IPS-15b (cell line): ENCODE results near the gene VAMP5.
"Not testable (repeated sequence)": the region's sequence is repeated elsewhere in the genome, so short reads cannot be mapped to it uniquely, and the experiment has no call there.

ENCODE experiments used
- H3K27me3 ChIP-seq: one replicate; pipeline ENCODE4 v1.6.1; 2013; ENCODE audit warnings: low read length; ENCODE audit not compliant: control insufficient read depth, insufficient read depth
- H3K36me3 ChIP-seq: one replicate; pipeline ENCODE4 v1.6.1; 2013; ENCODE audit warnings: low read length; ENCODE audit not compliant: control insufficient read depth, insufficient read depth
- H3K4me1 ChIP-seq: one replicate; pipeline ENCODE4 v1.6.1; 2013; ENCODE audit warnings: mild to moderate bottlenecking, low read length; ENCODE audit not compliant: control insufficient read depth, insufficient read depth
- H3K4me3 ChIP-seq: one replicate; pipeline ENCODE4 v1.5.1; 2013; ENCODE audit warnings: low read depth, low read length
- H3K9ac ChIP-seq: one replicate; pipeline ENCODE4 v1.6.1; 2013; ENCODE audit warnings: low read depth, mild to moderate bottlenecking, low read length
- H3K9me3 ChIP-seq: one replicate; pipeline ENCODE4 v1.6.1; 2013; ENCODE audit warnings: mild to moderate bottlenecking, low read length; ENCODE audit not compliant: control insufficient read depth, insufficient read depth

Gene VAMP5

DNA sequence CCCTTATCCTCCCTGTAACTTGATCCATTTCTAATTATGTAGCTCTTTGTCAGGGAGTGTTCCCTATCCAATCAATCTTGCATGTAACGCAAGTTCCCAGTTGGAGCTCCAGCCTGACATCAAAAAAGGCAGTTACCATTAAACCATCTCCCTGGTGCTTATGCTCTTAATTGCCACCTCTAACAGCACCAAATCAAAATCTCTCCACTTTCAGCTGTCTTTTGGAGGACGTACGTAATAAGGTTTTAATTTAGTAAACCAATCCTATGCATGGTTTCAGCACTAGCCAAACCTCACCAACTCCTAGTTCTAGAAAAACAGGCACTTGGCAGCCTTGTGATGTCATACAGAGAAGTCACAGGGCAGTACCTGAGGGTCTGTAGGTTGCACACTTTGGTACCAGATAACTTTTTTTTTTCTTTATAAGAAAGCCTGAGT lies 40.0 kb upstream of the VAMP5 start:
- not testable (repeated sequence) for H3K4me3 ChIP-seq, H3K27me3 ChIP-seq, H3K9me3 ChIP-seq, H3K9ac ChIP-seq, H3K4me1 ChIP-seq
- H3K36me3 ChIP-seq, result peaks cover 31% of the 10 kb centered on the region

DNA sequence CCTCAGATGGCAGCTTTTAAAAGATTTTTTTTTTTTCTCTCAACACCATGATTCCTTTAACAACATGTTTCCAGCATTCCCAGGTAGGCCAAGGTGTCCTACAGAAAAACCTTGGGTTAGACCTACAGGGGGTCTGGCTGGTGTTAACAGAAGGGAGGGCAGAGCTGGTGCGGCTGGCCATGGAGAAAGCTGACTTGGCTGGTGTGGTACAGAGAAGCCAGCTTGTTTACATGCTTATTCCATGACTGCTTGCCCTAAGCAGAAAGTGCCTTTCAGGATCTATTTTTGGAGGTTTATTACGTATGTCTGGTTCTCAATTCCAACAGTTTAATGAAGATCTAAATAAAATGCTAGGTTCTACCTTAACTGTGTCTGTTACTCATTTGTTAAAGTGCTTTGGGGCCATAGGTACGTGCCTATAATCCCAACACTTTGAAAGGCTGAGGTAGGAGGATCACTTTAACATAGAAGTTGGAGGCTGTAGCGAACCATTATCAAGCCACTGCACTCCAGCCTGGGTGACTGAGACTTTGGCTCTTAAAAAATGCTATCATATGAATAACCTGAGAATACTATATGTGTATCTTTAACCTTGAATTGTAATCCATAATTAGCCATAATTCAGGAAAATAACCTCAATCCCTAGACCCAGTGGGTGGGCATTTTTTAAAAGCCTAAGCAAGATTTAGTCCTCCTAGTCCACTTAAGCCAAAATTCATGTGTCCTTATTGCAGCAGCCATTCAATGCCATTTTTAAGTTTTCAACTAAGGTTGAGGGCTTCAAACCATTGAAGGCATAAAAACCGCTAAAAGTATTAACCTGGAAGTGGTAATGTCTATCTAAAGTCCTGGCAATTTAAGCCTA lies 39.1 kb upstream of the VAMP5 start:
- H3K36me3 ChIP-seq, result peaks cover 34% of the 10 kb centered on the region
- H3K27me3 ChIP-seq, H3K4me3 ChIP-seq, H3K9ac ChIP-seq, H3K9me3 ChIP-seq, H3K4me1 ChIP-seq: not testable (repeated sequence)

DNA sequence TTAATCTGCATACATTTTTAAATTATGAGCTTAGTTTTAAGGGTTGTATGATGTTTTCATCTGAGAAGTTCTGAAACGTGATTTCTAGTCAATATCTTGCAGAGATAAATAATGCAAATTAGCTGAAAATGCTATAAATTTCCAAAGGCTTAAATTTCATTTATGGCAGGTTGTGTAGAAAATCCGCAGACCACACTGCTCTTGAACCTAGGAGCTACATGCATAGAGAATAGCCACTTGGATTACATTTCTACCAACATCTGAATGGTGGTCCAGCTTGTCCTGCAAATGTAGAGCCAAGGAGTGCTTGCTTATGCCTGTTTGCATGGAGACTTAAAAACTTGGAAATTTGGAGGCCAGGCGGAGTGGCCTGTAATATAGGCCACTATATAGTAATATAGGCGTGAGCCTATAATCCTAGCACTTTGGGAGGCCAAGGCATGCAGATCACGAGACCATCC lies 38.4 kb upstream of the VAMP5 start:
- no peaks in the 10 kb centered on the region for H3K9me3 ChIP-seq

DNA sequence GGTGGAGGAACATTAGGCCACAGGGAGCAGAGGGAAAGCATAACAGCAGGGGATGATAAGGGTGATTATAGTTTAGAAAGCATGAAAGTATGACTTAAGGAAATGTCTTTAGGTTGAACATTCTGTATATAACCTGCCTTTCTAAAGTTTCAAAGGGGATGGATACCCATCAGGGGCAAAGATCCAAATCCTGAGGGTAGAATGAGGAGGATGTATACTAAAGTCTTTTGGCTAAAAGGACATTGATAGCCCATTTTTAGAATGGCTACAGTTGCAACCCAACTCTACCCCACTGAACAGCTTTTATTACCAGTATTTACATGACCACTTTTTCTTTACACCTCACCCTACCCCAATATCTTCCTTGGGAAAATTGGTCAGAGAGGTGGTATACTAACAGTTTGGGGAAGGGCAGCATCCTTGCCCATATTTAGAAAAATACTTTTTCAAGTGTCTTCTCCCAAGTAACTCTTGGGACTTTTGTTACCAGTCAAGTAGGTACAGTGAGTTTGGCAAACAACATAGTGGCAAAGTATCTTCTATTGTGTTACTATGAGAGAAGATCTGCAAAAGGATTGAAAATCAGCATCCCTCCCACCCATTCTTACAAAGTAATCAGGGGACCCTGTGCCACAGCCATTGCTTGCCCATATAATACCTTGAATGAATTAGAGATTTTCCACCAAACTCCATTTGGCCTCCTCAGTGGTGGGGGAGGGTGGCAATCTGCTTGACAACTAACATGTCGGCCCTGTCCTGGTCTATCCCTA lies 37.0 kb upstream of the VAMP5 start:
- Histone ChIP-seq H3K36me3 (peaks cover 40% of the 10 kb centered on the region), H3K4me1 (no peaks in the 10 kb centered on the region), H3K9me3 (no peaks in the 10 kb centered on the region), H3K27me3 (no peaks in the 10 kb centered on the region), H3K9ac (no peak overlapping the region), H3K4me3 (no peak overlapping the region)

More for the DNA sequence above, 38.4 kb upstream of the VAMP5 start:
- H3K36me3 ChIP-seq, result peaks cover 38% of the 10 kb centered on the region
- H3K27me3 ChIP-seq, result no peaks in the 10 kb centered on the region
- peaks cover 10% of the 10 kb centered on the region for H3K4me1 ChIP-seq
- no peak overlapping the region for H3K4me3 ChIP-seq
- H3K9ac ChIP-seq, result no peak overlapping the region

DNA sequence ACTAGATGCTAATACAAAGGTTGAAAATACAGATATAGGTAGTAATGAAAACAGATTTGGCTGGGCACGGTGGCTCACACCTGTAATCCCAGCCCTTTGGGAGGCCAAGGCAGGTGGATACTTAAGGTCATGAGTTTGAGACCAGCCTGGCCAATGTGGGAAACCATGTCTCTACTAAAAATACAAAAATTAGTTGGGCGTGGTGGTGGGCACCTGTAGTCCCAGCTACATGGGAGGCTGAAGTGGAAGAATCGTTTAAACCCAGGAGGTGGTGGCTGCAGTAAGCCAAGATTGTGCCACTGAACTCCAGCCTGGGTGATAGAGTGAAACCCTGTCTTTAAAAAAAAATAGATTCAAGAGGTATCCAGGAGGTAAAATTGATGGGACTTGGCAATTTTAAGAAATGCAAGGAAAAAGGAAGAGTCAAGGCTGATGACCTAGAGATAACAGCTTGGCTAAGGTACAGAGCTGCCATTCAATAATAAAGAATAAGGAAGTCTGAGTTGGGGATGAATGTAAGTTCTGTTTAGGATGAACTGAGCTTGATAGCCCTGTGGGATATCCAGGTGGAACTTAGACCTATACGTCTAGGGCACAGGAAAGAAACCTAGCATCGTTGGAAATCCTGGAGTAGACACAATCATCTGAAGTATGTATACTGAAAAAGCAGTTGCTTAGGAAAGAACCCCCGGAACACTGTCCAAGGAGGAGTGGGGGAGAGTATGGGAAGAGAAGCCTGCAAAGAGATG lies 36.2 kb upstream of the VAMP5 start:
- H3K9me3 ChIP-seq, result no peaks in the 10 kb centered on the region
- peaks cover 38% of the 10 kb centered on the region for H3K36me3 ChIP-seq
- H3K9ac ChIP-seq, result no peak overlapping the region
- H3K27me3 ChIP-seq, result no peaks in the 10 kb centered on the region
- H3K4me3 ChIP-seq, result no peak overlapping the region
- no peaks in the 10 kb centered on the region for H3K4me1 ChIP-seq

DNA sequence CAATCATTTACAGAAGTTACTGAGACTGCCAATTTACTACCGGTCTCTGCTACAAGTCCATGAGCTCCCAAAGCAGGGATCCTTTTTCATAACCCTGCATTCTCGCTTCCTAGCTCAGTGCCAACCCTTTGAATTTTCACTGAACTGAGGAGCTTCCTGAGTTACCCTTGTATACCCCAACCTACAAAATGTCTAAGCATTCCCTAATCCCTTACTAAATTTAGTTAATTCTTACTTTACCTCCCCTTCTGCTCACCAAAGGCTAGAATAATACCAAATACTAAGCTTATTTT lies 35.7 kb upstream of the VAMP5 start:
- H3K4me1 ChIP-seq, result no peaks in the 10 kb centered on the region
- no peak overlapping the region for H3K9ac ChIP-seq
- no peaks in the 10 kb centered on the region for H3K27me3 ChIP-seq
- H3K4me3 ChIP-seq, result no peak overlapping the region
- H3K36me3 ChIP-seq, result peaks cover 39% of the 10 kb centered on the region
- H3K9me3 ChIP-seq, result no peaks in the 10 kb centered on the region

DNA sequence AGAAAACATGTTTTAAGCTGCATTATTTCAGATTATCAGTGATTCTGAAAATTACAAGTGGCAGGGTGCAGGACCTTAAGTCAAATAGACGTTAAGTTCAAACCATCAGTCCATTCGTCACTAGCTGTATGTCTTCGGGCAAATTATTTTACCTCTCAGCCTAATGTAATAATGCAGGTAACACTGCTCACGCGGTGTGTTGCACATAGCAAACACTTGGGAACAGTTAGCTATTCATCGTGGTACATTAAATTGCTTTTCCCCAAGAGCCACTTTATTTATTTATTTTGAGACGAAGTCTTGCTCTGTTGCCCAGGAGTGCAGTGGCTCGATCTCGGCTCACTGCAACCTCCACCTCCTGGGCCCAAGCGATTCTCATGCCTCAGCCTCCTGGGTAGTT lies 35.1 kb upstream of the VAMP5 start:
- Histone ChIP-seq H3K27me3 (no peaks in the 10 kb centered on the region), H3K9me3 (no peaks in the 10 kb centered on the region), H3K4me3 (no peak overlapping the region), H3K9ac (no peak overlapping the region), H3K36me3 (peaks cover 39% of the 10 kb centered on the region), H3K4me1 (no peaks in the 10 kb centered on the region)

DNA sequence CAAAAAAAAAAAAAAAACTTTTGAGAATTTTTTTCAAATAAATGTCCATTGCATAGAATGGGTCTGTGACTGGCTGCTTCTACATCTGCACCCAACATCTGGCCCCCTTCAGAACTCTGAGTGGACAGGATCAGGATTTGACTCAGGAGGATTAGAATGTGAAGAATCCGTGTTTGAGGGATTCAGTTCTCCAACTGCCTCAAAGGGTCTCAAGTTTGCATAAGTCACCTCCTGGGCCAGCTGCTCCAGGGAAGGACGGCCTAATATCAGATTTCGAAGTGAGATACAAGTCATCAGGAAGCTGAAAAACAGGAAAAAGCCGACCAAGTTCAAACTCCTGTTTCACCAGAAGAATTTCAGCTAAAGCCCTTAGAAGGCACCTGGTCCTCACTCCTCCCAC lies 34.4 kb upstream of the VAMP5 start:
- H3K9ac ChIP-seq, result no peak overlapping the region
- peaks cover 39% of the 10 kb centered on the region for H3K36me3 ChIP-seq
- H3K4me3 ChIP-seq, result no peak overlapping the region

DNA sequence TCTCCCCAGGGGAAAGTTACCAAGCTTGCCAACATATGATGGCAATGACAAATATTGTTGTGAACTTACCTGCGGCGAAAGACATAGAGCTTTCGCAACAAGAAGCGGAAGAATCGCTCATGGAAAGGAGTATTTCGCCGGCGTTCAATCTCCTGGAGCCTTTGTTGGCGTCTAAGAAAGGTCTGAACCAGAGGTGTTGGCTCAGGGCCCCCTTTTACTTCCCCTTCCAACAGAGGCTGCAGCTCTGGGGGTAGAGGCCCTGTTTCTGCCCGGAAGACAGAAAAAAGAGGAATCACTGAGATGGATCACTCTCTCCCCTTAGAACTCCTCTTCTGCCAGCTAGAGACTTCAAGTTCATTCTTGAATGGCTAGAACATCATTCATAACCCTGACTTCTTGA lies 33.7 kb upstream of the VAMP5 start:
- Histone ChIP-seq H3K36me3 (peaks cover 37% of the 10 kb centered on the region), H3K4me1 (no peaks in the 10 kb centered on the region), H3K9me3 (no peaks in the 10 kb centered on the region), H3K27me3 (no peaks in the 10 kb centered on the region), H3K4me3 (no peak overlapping the region), H3K9ac (no peak overlapping the region)

More for the DNA sequence above, 34.4 kb upstream of the VAMP5 start:
- H3K4me1 ChIP-seq, result no peaks in the 10 kb centered on the region
- H3K9me3 ChIP-seq, result no peaks in the 10 kb centered on the region
- H3K27me3 ChIP-seq, result no peaks in the 10 kb centered on the region

DNA sequence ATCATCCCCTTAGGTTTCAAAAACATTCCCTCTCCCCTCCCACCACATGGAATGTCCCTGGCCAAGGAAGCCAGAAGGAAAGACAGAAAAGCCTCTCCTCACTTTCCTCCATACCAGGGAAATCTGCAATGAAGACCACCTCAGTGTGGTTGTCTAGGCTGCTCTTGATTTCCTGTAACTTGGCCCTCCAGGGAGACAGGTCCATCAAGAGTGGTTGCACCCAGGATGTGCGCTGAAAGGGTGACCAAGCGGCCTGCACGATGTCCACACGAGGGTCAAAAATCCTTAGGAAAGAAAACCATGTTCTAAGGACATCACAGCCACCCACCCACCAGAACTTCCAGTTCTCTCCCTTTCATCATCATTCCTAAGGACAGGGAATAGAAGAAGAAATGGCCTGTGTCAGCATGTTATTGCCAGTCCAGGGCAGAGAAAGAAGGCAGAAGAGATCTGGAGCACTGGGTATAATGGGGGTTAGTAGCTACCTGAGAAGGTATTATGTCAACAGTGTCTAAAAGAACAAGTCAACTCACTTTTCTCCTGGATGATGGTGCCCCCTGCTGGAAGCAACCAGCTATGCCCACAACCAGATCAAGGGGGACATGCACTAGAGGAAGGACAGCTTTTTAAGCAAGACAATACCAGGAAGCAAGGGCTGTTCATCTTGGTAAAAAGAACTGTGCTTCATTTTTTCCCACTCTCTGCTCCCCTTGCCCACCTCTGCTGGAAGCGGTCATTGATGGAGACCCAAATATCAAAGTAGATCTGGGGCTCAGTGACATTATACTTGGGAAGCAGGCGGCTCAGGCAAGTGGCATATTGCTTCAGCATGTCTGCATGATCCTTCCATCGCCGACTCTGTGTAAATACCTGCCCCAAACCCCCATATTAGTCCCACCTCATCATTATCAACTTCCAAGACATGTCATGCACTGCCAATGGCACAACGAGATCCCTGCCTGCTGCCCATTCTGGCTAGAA lies 32.2 kb upstream of the VAMP5 start:
- Histone ChIP-seq H3K27me3 (no peaks in the 10 kb centered on the region), H3K4me3 (no peak overlapping the region), H3K36me3 (peaks cover 35% of the 10 kb centered on the region), H3K4me1 (no peaks in the 10 kb centered on the region), H3K9ac (no peak overlapping the region), H3K9me3 (no peaks in the 10 kb centered on the region)

DNA sequence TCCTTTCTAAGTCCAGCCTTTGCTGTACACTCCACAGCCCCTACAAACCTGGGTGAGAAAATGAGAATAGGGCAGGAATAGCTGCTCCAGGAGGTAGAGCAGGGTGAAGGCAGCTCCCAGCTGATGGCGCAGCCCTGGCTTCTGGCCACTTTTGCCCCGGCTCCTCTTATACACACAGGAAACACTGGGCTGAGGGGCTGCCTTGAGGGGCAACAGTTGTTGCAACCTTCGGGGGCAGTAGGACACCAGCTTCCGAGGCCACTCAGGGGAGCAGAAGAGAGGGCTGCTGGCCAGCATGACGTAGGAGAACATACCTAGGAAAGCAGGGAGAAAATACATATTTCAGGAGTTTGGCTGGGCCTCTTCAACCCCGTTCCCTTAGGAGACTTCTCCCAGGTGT lies 31.0 kb upstream of the VAMP5 start:
- peaks cover 36% of the 10 kb centered on the region for H3K36me3 ChIP-seq
- no peak overlapping the region for H3K9ac ChIP-seq
- no peaks in the 10 kb centered on the region for H3K9me3 ChIP-seq
- no peaks in the 10 kb centered on the region for H3K27me3 ChIP-seq
- no peak overlapping the region for H3K4me3 ChIP-seq
- no peaks in the 10 kb centered on the region for H3K4me1 ChIP-seq
